Right lobe of liver (tissue), 6 donors: ENCODE measurements around the gene POLR3H. TPM values are rescaled to one million over a fixed set of nuclear protein-coding genes. Genes with fewer than 3 reads are reported as not detected.
A peak's percentile ranks its signal among the peaks of the same experiment; 100 is the strongest.

Source experiments
- ATAC-seq, 4 donors: fragments of 200-7000 bp; cut with Tn5 transposase; one replicate each; pipeline ENCODE4 v1.9.1; 2020; ENCODE audit warnings: mild to moderate bottlenecking in 4 of 4, moderate library complexity in 4 of 4
- DNase-seq, 3 donors: peaks; one replicate each; pipeline ENCODE4 v3.0.0-alpha.2; 2020
- H3K27ac ChIP-seq, 3 donors: fragments of 200-600 bp; one replicate each; pipeline ENCODE4 v1.8.0; 2022
- H3K27me3 ChIP-seq, 2 donors: fragments of 200-600 bp; one replicate each; pipeline ENCODE4 v1.8.0; 2022
- H3K36me3 ChIP-seq, 4 donors: fragments of 200-600 bp; sonication (generic) in 1 of 4; one replicate each; pipeline versions ENCODE4 v1.5.1 to v1.8.0; 2017 to 2022; ENCODE audit warnings: control low read depth in 1 of 4
- H3K4me1 ChIP-seq, 4 donors: fragments of 200-600 bp; sonication (generic) in 1 of 4; one replicate each; pipeline versions ENCODE4 v1.5.1 to v1.8.0; 2017 to 2022; ENCODE audit warnings: control low read depth in 1 of 4
- H3K4me3 ChIP-seq, 3 donors: fragments of 200-600 bp; one replicate each; pipeline ENCODE4 v1.8.0; 2022
- H3K9me3 ChIP-seq, 4 donors: fragments of 200-600 bp; sonication (generic) in 1 of 4; one replicate each; pipeline versions ENCODE4 v1.5.1 to v1.8.0; 2017 to 2022; ENCODE audit warnings: control low read depth in 1 of 4
- POLR2A ChIP-seq: fragments of 450-650 bp; IDR thresholded peaks from one replicate; pipeline ENCODE4 v1.6.1; 2017; ENCODE audit warnings: antibody characterized with exemption, mild to moderate bottlenecking
- WGBS: methylation state at CpG from one replicate; pipeline ENCODE4 v1.1.6; 2018; ENCODE audit warnings: low coverage, low lambda C conversion rate; ENCODE audit not compliant: insufficient coverage; ENCODE audit errors: missing lambda C conversion rate; 5-methylcytosine and 5-hydroxymethylcytosine counted together
- intact Hi-C, 2 donors: fragments of 100-400 bp; cut with DNase I; formaldehyde crosslinking; loops; one replicate each; pipeline versions ENCODE4 v1.11.2 to v1.14.1; 2022
- total RNA-seq, 6 experiments: library from RNA; depleted of rRNA in 2 of 6; stranded (reverse); fragments of >200 nt in 2 of 6; fragmentation: NEBNext Ultra II Directional in 3 of 6; extraction: Animal tissue kit (Norgen Biotek cat#: 25700) in 3 of 6; gene quantifications; one replicate each; pipeline versions ENCODE4 v1.1.0 to v1.2.4, GENCODE V29; 2016 to 2023
- TF ChIP-seq, protein P1 (sequence below), 4 donors: fragments of 200-600 bp in 3 of 4; fragments of 450-650 bp in 1 of 4; IDR thresholded peaks; one replicate each; pipeline versions ENCODE4 v1.5.1 to v1.8.0; 2016 to 2022; ENCODE audit warnings: antibody characterized with exemption in 4 of 4, mild to moderate bottlenecking in 2 of 4
- donor health status: DM: no; HTN: yes; CAD: no.
- donor health status: DM: no; HTN: no; CAD: no.
- donor health status: DM: no; HTN: no; CAD: no.
- donor health status: DM: no; HTN: yes; CAD: no.
- donor health status: DM: no; HTN: yes; CAD: no.

The POLR3H gene
- total RNA-seq, 6 experiments from 2014 or later, result 9.5 to 23.0 (median 18.0) TPM

DNA sequence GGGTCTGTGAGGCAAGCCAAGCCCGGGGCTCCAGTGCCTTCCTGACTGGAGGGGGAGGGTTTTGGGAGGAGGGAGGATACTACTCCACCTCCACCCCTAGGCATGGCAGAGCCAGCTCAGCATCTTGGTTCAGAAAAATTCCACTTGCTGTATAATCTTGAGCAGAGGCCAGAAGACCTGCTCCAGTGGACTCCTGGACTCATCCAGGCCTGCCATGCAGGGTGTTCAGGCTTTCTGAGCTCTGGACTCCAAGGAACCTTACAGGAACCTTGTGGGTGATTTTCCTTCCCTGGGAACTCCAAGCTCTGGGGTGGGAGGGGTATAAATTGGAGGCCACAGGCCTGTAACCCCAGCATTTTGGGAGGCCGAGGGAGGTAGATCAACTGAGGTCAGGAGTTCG, 26.0 kb upstream of the POLR3H start:
- intact Hi-C loops, result no loop called here
- 67% methylated on average over 1 of the region's 3 CpGs for WGBS
- H3K27me3 ChIP-seq, result no peaks in the 10 kb centered on the region
- DNase-seq (no peak), ATAC-seq (no peak)
- H3K4me3 ChIP-seq, result no peak overlapping the region
- H3K36me3 ChIP-seq, result no peaks in the 10 kb centered on the region
- no peaks in the 10 kb centered on the region for H3K9me3 ChIP-seq
- H3K4me1 ChIP-seq, result no peaks in the 10 kb centered on the region
- TF ChIP-seq, protein P1, sequence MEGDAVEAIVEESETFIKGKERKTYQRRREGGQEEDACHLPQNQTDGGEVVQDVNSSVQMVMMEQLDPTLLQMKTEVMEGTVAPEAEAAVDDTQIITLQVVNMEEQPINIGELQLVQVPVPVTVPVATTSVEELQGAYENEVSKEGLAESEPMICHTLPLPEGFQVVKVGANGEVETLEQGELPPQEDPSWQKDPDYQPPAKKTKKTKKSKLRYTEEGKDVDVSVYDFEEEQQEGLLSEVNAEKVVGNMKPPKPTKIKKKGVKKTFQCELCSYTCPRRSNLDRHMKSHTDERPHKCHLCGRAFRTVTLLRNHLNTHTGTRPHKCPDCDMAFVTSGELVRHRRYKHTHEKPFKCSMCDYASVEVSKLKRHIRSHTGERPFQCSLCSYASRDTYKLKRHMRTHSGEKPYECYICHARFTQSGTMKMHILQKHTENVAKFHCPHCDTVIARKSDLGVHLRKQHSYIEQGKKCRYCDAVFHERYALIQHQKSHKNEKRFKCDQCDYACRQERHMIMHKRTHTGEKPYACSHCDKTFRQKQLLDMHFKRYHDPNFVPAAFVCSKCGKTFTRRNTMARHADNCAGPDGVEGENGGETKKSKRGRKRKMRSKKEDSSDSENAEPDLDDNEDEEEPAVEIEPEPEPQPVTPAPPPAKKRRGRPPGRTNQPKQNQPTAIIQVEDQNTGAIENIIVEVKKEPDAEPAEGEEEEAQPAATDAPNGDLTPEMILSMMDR (IDR thresholded peaks at IDR 0.05), result no peak
- no peak for TF ChIP-seq POLR2A
- H3K27ac ChIP-seq, result no peak overlapping the region

DNA sequence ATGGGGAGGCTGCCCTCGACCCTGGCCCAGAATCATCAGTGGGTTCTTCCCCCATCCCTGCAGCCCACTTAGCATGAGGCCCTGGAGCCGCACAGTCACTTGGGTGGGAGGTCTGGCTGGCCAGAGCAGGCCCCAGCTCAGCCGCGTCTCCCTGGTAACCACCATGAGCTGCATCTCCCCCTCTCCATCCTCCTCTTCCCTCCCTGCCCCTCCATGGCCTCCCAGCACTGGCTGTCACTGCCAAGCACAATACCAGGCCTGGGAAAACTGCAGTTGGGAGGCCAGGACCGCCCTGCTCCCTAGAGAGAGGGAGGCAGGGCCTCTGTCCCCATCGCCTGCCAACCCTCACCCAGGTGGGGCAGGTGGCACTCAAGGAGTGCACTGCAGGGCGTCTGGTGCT, 24.5 kb upstream of the POLR3H start:
- Histone ChIP-seq H3K27me3 (no peaks in the 10 kb centered on the region), H3K9me3 (no peaks in the 10 kb centered on the region), H3K4me3 (no peak overlapping the region), H3K27ac (no peak overlapping the region), H3K36me3 (no peaks in the 10 kb centered on the region), H3K4me1 (no peaks in the 10 kb centered on the region)
- no peak for ATAC-seq
- intact Hi-C loops, result no loop called here
- no peak for TF ChIP-seq POLR2A
- TF ChIP-seq, protein P1 (IDR thresholded peaks at IDR 0.05), result no peak
- 60% methylated on average over 2 of the region's 7 CpGs for WGBS
- no peak for DNase-seq

DNA sequence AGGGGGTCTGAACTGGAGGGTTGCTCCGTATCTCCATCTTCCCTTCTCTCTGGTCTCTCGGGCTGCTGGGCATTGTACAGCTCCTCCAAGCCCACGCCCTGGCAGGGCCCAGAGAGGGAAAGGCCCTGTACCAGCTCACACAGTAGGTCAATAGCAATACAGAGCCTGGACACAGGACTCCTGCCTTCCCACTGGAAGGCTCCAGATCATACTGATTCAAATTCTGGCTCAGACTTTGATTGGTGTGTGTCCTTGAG, 23.2 kb upstream of the POLR3H start:
- H3K27me3 ChIP-seq, result no peaks in the 10 kb centered on the region
- DNase-seq (no peak), ATAC-seq (no peak)
- no peaks in the 10 kb centered on the region for H3K9me3 ChIP-seq
- intact Hi-C loops, result no loop called here
- H3K4me3 ChIP-seq, result no peak overlapping the region
- no peak for TF ChIP-seq POLR2A
- TF ChIP-seq, protein P1 (IDR thresholded peaks at IDR 0.05), result no peak
- H3K27ac ChIP-seq, result no peak overlapping the region
- WGBS, result no CpG with 5 or more reads among the region's 3 CpGs
- no peaks in the 10 kb centered on the region for H3K36me3 ChIP-seq
- H3K4me1 ChIP-seq, result no peaks in the 10 kb centered on the region

DNA sequence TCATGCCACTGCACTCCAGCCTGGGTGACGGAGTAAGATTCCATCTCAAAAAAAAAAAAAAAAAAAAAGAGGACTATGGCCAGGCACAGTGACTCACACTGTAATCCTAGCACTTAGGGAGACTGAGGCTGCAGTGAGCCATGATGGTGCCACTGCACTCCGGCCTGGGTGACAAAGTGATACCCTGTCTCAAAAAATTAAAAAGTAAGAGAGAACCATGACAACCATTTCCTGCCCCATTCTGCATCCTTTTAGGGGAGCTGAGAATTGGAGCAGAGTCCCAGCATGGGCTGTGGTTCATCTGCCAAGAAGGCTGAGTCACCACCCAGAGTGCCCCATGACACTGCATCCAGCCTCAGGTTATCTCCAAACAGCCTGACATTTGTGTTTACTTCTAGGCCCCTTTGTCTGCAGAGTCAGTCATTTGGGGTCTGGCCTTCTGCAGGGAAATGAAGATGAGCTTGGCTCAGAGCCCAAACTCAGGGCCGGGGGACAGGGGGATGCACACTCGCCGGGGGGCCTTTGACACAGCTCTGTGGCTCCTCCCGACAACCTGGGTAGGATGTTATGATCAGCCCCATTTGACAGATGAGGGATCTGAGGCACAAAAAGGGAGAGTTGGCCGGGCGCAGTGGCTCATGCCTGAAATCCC, 21.3 kb upstream of the POLR3H start:
- intact Hi-C loops, result no loop called here
- peak; percentile 36 to 80 (median 48) for ATAC-seq
- H3K27me3 ChIP-seq, result no peaks in the 10 kb centered on the region
- no peaks in the 10 kb centered on the region for H3K9me3 ChIP-seq
- H3K27ac ChIP-seq, result no peak overlapping the region
- H3K4me1 ChIP-seq, result no peaks in the 10 kb centered on the region
- no peak overlapping the region for H3K4me3 ChIP-seq
- DNase-seq, result no peak
- no peaks in the 10 kb centered on the region for H3K36me3 ChIP-seq
- 73% methylated on average over 5 of the region's 8 CpGs for WGBS
- TF ChIP-seq, protein P1 (IDR thresholded peaks at IDR 0.05), result no peak
- no peak for TF ChIP-seq POLR2A

DNA sequence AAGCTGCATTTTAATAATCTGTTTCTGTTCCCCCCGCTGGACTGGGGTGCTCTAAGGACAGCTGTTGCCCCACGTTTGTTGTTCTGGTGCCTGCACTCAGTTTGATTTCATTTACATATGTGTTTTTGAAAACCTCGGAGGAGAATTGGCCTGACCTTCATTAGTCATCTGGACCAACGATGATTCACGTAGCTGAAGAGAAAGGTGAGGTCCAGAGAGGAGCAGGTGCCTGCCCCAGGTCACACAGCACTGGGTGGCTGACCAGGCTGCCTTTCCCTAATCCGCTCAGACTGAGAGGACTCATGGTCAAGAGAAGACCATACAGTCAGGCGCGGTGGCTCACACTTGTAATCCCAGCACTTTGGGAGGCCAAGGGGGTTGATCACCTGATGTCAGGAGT, 20.3 kb upstream of the POLR3H start:
- ATAC-seq (no peak), DNase-seq (no peak)
- intact Hi-C loops, result no loop called here
- Histone ChIP-seq H3K36me3 (no peaks in the 10 kb centered on the region), H3K4me1 (no peaks in the 10 kb centered on the region), H3K9me3 (no peaks in the 10 kb centered on the region), H3K27me3 (no peaks in the 10 kb centered on the region), H3K27ac (no peak overlapping the region), H3K4me3 (no peak overlapping the region)
- 100% methylated on average over 3 of the region's 8 CpGs for WGBS
- TF ChIP-seq POLR2A, result no peak
- TF ChIP-seq, protein P1 (IDR thresholded peaks at IDR 0.05), result no peak
